BJ (cell line): Measurements from ENCODE around the gene OR2A12. TPM values are rescaled to one million over a fixed set of nuclear protein-coding genes. Genes with fewer than 3 reads are reported as not detected.

Experiments used
- CTCF ChIA-PET: fragments of 350-600 bp; formaldehyde crosslinking; extraction: SDS; loops from one replicate; lab custom pipeline; 2021; ENCODE audit warnings: antibody characterized with exemption, inconsistent platforms; lab: Yijun Ruan, JAX
- POLR2A ChIA-PET: fragments of 300-600 bp; sonication (Branson Sonifier 250); formaldehyde crosslinking; extraction: SDS; loops from one replicate; lab custom pipeline; 2021; ENCODE audit warnings: antibody characterized with exemption; lab: Charles Lee
- DNase-seq: peaks from one replicate; pipeline ENCODE4 v3.0.0-alpha.2; 2011; ENCODE audit warnings: low read depth
- H3K27me3 ChIP-seq: 2 replicates; pipeline ENCODE4 v1.6.0; 2011; ENCODE audit warnings: low read length; ENCODE audit not compliant: control insufficient read depth, insufficient read depth
- H3K36me3 ChIP-seq: 2 replicates; pipeline ENCODE4 v1.5.1; 2011; ENCODE audit warnings: low read length; ENCODE audit not compliant: control insufficient read depth, insufficient read depth
- H3K4me3 ChIP-seq: 2 replicates; pipeline ENCODE4 v1.5.1; 2011; ENCODE audit warnings: low read depth, mild to moderate bottlenecking, control low read depth, low read length
- CTCF ChIP-seq: IDR thresholded peaks from 2 replicates; pipeline ENCODE4 v1.5.1; 2011; ENCODE audit warnings: low read depth, mild to moderate bottlenecking, control low read depth, inconsistent platforms, low read length, moderate library complexity; ENCODE audit not compliant: insufficient read depth
- polyA plus RNA-seq: library from polyadenylated mRNA; depleted of rRNA; stranded (reverse); fragments of >200 nt; gene quantifications from 2 replicates; pipeline ENCODE4 v1.2.3, GENCODE V29; 2011

Gene OR2A12
- polyA plus RNA-seq, 1 experiment = not detected

DNA sequence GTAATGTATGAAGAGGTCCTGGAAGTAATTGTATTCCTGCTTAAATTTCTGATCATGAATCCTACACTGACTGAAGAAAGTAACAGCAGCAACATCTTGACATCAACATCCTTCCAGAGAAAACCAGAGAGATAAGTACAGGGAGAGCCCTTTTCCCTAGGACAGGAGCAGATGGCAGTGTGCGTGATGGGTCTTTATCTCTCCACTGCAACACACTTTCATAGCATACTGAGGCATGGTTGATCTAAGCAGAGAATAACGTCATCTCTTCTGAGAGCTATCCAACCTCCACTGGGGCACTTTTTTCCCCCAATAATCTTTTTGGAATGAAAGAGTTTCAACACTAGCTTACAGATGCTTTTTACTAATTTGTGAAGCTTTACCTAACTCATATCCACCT is 16.1 kb upstream of the OR2A12 start:
- DNase-seq = no peak
- Histone ChIP-seq H3K4me3 (no peak overlapping the region), H3K36me3 (no peaks in the 10 kb centered on the region), H3K27me3 (no peaks in the 10 kb centered on the region)
- POLR2A ChIA-PET = no interaction called here
- no peak for TF ChIP-seq CTCF
- CTCF ChIA-PET = interaction anchor here (0.6 kb wide), 1 partner anchor 1685 kb away, joined by 3 read pairs; no protein-coding TSS in a partner anchor

GRCh38 chr7:144074374-144074773 is 11.7 kb upstream of the OR2A12 start:
- POLR2A ChIA-PET = no interaction called here

DNA sequence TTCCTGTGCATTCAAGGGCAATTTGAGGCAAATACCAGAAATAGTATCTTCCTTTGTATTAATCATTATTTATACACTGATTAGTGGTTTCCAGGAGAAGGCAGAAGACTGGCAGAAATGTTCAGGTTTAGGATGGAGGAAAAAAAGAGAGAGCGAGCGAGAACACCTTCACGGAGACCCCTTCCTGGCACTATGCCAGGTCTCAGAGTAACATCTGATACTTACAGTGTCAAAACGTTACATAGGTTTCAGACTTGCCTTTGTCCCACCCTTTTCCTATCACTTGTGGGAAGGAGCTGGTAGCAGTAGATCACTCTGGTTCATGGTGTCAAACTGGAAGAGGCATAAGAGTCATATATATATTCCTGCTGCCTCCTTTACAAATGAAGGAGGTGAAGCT is 652 bp downstream of the OR2A12 start:
- no peak for DNase-seq
- no peak for TF ChIP-seq CTCF
- ChIA-PET POLR2A (no interaction called here), CTCF (interaction anchor here (0.6 kb wide), 1 partner anchor 394 kb away, joined by 3 read pairs; no protein-coding TSS in a partner anchor)
- Histone ChIP-seq H3K36me3 (no peaks in the 10 kb centered on the region), H3K4me3 (no peak overlapping the region), H3K27me3 (no peaks in the 10 kb centered on the region)

More at GRCh38 chr7:144074374-144074773, 11.7 kb upstream of the OR2A12 start:
- H3K36me3 ChIP-seq = no peaks in the 10 kb centered on the region
- H3K4me3 ChIP-seq = no peak overlapping the region
- TF ChIP-seq CTCF = no peak
- no peaks in the 10 kb centered on the region for H3K27me3 ChIP-seq
- CTCF ChIA-PET = no interaction called here
- no peak for DNase-seq

- no peak for TF ChIP-seq CTCF
- Histone ChIP-seq H3K4me3 (no peak overlapping the region), H3K27me3 (no peaks in the 10 kb centered on the region), H3K36me3 (no peaks in the 10 kb centered on the region)
- DNase-seq = no peak
- ChIA-PET CTCF (no interaction called here), POLR2A (no interaction called here)
Observed at GRCh38 chr7:144087230-144087629, 1.2 kb downstream of the OR2A12 start.

- TF ChIP-seq CTCF = no peak
- DNase-seq = no peak
- ChIA-PET POLR2A (no interaction called here), CTCF (no interaction called here)
- no peak overlapping the region for H3K4me3 ChIP-seq
- H3K27me3 ChIP-seq = no peaks in the 10 kb centered on the region
- H3K36me3 ChIP-seq = no peaks in the 10 kb centered on the region
Observed at GRCh38 chr7:144090667-144091066, 4.6 kb downstream of the OR2A12 start.
